Measurements from ENCODE around the gene PITX2.

PITX2 gene

DNA sequence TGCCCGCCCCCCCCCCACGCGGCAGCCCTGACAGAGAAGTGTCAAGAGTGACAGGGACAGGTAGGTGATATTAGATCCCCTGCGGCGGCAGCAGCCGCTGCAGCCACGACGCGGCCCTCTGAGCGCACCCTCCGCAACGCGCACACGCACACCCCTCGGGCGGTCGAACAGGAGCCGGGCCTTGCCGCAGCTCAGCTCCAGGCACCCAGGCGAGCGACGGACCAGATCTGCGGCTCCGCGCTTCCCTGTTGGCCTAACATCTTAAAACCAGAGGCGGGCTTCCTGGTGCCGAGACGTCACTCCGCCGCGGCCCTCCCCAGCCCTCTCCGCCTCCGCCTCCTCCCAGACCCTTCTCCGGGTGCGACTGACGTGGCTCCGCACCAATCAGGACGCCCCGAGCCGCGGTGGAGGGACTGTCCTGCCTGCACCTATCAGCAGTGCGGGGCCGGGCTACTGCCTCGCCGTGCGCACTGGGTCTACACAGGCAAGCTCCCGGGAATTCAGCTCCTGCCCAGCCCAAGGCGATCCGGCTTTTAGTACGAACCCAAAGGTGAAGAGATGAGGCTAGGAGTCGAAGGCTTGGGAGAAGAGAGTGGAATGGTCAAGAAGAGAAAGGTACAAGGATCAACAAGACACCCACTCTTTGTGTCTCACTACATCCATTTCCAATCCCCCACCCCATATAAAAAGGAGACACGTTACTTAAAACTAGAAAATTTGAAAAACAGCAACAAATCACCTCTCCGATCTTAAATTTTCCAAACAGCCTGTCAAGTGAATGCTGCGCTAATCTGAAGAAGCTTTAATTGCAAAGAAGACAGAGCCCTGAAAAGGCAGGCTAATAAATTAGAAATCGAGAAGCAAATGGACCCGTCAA lies at the start of gene PITX2:
Gene PITX2, minus strand, starts transcription at position 237 of the 877 bp plus-strand sequence. CDS start 617 bp downstream, outside the sequence.
- no peak for DNase-seq

DNA sequence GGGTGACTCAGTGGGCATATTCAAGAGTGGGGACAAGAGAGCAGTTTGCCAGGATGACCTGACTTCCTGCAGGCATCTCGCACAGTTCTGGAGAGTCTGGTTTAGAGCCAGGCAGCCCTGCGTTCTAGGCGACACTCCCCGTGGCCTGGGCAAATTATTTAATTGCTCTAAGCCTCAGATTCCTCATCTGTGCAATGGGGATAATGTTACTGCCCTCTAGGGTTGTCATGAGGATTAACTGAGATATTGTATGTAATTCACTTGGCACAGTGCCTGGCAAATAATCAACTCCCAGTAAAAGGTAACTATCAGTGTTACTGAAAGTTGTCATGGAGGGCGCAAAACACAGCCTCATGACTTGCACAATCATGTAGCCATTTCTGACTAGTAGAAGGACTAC lies 48.8 kb upstream of the PITX2 start:
- no peak for DNase-seq

DNA sequence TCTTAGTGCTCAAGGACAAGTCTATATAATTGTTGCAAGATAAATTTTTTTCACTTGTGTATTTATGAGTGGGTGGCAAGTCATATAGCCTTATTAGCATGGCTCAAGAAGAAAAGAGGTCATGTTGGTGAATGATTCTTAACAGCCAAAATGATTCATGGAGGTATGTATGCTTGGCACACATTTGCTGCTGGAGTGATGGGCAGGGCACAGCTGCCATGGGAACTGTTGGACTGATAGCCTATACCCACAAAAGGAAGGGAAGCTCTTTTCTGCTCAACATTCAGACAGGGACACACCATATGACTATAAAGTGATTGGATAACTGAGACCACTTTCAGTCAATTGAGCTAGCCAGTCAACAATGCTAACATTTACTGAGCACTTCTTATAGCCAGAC lies 46.8 kb upstream of the PITX2 start:
- no peak for DNase-seq

DNA sequence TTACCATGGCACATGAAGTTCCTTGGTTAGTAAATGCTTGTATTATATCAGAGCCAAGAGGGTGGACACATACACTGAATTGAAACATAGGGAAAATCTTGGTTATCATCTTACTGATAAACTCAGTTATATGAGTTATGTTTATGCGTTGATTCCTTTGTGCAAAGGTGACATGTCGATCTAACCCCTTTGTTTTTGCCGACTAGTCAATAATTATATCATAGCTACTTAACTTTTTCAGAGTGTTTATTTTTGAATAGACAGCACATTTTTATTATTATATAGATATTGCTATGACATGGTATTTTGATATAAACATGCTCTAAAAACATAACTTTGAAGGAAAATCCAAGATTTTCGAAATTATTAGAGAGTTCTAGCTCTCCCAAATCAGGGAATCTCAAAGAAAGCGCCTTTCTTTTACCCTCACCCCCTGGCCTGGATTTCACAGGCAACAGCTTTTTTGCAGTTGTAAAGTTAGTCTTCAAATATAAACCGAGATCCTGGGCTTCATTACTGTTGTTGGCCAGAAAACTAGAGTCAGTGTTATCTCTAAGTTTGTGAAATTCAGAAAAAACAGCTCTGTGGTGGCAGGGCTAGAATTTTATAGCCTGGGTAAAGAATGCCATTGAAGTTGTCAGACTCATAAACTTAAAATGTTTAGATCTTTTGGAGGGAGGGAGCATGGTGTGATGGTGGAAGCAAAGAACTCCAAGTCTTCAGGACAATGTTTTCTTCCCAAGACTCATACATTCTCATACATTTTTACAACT lies 45.8 kb upstream of the PITX2 start:
- DNase-seq: no peak

DNA sequence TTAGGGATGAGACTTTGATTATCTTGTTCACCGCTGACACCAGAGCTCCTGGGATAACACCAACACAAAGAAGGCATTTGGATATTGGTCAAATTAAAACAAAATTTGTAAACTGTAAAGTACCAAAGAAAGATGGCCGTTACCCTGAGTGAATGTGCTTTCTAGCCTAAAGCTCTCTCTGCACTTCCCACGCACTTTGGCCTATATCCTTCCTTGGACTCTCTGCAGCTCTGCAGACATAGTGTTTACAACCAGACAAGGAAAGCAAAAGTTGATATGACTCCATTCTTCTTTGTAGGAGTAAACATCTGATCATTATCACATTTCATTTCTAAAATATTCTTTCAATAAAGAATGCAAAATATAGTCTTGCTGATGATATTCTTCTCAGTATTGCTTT lies 44.8 kb upstream of the PITX2 start:
- no peak for DNase-seq

DNA sequence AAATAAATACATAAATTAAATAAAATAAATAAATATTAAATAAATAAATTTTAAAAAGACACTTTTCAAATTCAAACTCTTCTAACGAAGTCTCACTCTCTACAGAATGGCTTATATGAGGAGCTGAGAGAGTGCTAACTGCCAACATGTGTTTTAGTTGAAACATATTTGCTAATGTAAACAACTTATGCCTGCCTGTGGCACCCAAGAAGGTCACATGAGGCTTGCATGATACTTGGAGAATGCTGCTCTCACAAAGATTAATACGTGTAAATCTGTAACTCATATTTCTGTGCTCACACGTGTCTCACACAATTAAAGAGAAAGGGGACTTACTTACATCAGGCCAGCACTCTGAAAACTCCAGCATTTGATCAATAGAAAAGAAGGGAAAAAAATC lies 43.2 kb upstream of the PITX2 start:
- no peak for DNase-seq

DNA sequence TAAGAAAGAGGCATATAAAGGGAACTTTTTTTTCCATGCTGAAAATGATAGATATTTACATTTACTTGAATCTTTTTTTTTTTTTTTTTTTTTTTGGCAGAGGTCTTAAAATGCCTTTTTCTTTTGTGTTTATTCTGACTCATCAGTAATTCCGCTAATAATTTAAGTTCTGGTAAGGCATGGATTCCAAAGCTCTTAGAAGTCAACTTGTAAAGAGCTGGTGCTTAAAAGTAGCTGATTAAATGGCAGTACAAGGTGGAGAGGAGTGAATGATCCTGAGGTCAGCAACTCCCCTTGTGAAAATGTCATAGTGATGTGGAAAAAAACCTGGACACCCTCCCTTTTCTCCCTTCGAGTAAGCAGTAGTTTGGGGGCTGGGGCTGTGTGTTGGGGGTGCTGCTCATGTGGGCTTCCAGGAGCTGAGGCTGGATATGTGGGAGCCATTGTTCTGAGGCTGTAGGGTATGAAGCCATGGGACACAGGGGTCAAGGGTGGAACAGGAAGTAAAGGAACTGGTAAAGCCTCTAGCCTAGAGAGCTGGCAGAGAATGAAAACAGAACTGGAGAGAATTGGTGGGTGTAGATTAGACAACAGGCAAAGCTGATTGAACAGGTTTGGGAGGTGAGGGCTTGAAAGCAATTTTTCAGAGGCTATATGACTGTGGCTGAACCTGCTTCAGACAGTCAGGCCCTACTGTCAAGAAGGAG lies 41.0 kb upstream of the PITX2 start:
- DNase-seq: no peak

DNA sequence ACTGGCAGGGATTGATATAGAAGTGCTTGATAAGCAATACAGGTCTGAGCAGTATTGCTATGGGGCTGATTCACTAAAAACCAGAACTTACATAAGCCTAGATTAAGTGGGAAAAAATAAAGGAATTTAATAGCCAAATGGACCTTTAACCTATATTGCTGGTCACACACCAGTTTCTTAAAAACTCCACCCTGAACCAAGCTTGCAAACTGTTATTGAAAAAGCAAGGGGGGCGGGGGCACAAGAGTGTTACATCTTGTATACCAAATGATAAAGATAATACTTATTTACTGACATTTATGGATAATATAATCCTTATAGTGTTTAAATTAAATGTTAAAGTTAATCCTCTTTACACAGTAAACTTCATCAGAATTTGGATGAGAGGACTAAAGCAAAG lies 40.3 kb upstream of the PITX2 start:
- DNase-seq: no peak

DNA sequence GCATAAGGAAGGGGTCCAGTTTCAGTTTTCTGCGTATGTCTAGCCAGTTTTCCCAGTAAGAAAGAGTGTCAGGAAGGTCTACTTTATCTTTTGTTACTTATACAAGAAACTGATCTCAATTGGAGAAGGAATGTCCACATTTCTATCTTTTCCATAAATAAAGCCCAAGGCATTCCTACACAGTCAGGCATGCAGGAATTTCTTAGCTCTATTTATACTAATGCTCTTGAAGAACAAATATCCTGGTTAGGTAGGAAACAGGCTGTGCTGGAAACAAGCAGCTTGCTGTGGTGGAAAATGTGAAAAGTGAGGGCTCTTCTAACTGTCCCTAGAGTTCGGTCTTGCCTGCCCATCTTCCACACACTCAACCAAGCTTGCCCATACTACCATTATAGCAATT lies 37.9 kb upstream of the PITX2 start:
- DNase-seq: no peak

DNA sequence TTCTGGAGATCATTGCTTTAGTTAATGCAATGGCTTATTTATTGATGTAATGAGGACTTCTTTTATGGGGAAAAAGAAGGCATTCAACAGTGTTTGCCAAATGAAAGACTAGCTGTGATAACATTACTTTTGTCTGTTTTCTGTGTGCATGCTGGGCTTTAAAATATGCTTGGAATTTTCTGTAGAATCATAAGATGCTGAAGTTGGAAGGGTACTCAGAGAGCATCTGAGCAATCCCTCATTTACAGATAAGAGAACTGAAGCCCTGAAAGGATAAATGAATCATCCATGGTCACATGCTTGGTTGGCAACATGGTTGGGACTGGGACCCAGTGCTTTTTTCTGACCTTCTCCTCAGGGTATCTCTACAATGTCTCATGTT lies 31.4 kb upstream of the PITX2 start:
- DNase-seq: no peak

DNA sequence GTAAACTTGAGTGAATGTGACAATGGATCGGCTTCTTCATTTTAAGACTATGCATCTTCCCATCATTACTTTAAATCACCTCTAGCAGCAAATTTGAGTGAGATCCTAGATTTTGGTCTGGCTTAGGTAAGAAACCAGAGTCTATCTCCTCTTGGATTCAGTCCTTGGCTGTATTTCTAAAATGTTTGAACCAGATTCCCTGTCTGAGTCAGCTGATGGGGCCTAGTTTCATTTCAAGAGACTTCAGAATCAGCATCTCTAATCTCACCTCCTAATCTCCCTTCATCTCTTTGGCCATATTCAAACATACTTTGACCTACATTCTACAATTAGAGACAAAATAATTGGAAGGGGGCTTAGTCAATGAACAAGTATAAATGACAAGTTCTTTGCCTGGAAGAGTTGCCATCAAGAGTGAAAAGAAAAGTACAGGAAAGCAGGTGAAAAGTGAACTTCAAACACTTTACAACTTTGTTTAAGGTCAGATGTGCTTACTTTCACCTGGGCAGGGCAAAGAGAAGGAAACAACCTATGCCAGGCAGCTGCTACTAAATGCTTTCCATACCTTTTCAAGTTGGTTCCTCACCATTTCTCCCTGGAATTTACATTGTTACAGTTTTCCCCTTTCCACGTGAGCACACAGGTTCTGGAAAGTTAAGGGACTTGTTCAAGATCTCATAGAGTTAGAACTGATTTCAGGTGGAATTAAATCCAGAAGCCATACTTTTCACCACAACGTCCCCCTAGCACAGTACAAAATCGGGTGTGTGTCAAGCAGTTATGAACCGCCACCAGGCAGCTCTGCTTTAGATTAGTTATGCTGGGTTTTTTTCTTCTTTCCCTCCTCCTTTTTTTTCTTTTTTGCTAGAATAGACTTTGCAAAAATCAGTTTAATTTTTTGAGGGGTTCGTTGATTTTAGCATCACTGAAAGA lies 30.7 kb upstream of the PITX2 start:
- DNase-seq: no peak

DNA sequence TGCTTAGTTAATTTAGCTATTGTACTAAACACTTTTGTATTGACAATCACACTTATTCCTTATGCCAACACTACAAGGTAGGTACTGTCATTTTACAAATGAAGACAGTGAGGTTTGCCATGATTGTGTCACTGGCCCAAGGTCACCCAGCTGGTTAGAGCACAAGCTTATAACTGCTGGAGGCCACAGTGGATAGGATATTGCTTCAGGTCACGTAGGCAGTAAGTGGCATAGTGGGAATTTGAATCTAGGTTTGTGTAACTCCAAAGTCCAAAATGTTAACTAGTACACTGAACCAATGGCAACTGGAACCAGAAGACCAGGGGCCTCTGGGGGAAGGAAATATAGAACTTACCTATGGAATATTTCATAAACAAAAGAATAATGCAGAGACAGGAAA lies 21.1 kb upstream of the PITX2 start:
- no peak for DNase-seq

DNA sequence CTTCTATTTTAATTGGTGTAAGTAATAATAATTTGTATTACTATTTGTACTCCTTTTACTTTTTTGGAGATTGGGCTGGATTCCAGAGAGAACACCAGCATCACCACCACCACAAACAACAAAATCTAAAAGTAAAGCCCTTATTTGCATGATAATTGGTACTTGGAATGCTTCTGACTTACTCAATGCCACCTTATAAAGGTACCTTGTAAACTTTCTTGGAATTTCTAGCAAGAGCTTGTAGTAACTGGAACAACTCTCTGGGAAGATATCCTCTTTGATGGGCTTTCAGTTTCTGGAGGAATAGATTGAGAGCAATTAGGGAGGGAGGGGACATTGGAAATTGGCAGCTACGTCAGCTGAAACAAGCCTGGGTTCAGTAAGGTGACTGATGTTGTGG lies 20.2 kb upstream of the PITX2 start:
- no peak for DNase-seq

DNA sequence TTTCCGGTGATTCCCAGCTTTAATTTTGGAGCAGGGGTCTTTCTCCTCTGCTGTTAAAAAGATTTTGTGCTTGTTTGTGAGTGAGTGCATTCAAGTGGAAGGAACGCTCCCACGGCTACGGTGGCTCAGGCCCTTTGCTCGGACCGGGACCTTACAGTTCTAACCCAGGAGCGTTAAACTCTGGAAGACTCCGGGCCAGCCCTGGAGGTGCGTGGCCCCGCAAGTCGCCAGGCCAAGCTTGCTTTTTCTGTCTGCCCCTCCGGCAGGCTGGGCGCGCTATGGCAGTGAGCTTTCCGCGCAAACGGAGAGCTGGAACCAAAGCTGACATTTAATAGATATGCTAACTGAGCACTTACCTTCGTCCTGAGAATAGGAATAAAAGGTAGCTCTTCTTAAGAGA lies 18.3 kb upstream of the PITX2 start:
- DNase-seq: no peak

DNA sequence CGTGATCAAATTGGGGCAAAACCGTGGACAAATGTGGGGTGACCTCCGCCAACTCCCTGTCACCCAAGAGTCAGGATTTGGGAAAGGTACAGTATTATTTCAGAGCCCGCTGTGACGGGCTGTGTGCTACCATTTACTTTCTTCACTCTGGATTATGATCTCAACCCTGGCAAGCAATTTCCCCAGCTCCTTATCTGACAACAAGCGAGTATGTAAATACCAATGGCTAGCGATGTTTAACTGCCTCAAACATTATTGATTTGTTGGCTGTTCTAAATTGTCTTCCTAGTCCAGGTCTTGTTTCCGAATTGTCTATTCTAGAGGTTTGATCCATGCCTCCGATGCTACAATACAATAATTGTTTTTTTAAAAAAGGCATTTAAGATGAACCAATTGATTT lies 17.7 kb upstream of the PITX2 start:
- DNase-seq: no peak

DNA sequence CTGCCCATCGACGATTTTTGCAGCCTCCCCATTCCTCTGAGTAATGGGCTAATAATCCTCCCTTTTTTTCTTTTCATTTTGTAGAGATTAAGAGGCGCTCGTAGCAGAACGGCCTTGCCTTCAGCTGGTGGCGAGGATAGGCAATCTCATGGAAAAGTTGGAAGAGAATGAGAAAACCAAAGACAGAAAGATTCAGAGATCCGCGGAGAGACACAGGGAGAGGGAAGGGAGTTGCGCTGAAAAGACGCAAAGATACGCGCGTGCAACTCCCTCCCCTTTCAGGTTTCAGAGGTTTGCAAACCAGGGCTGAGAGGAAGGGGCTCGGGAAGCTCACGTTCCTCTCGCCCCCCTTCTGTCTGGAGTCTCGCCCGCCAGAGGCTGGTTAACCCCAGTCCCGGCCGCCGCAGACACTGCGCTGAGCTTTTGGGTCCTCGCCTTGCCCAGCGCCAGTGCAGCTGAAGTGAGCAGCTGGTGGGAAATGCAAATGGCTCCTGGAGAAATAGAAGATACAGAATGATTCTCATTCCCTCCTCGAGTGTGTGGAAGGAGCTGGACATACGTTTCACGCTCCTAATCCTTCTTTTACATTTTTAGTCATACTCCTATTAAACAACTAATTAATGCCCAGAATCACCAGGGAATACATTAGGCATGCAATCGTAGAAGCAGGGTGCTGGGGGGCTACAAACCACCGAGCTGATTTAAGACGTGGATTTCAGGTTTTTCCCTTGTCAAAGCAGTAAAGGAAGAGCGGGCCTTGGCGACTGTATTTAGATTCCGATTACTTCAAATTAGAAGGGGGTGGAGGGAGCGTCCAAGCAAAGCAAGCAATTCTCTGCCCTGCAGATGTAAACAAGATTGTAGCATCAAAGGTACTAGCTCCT lies 16.6 kb upstream of the PITX2 start:
- no peak for DNase-seq

DNA sequence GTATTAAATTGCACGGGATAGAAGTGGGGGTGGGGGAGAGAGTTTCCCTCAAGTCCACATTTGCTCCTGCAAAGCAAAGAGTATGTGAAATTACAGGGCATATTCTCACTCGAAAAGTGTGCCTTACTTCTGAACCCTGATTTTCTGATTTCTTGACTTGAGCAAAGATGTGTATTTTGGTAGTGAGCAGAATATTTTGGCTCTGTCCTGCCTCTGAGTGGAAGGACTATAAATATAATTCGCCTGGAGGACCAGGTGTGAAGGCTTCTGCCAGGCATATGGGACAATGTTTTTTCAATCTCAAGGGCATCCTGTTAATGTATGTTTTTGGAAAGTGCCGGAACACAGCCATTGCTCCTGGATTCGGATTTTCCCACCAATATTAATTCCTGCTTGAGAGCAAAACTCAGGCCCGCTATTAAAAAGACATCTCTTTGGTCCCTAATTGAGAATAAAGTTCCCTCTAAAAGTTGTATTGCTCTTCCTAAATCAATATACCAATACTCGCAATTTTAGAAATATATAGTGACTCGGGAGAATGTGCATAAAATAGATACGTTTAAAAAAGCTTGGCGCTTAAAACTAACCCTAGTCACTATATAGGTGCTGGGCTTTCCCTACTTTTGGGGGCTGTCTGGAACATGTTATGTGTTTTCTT lies 15.3 kb upstream of the PITX2 start:
- DNase-seq: no peak

DNA sequence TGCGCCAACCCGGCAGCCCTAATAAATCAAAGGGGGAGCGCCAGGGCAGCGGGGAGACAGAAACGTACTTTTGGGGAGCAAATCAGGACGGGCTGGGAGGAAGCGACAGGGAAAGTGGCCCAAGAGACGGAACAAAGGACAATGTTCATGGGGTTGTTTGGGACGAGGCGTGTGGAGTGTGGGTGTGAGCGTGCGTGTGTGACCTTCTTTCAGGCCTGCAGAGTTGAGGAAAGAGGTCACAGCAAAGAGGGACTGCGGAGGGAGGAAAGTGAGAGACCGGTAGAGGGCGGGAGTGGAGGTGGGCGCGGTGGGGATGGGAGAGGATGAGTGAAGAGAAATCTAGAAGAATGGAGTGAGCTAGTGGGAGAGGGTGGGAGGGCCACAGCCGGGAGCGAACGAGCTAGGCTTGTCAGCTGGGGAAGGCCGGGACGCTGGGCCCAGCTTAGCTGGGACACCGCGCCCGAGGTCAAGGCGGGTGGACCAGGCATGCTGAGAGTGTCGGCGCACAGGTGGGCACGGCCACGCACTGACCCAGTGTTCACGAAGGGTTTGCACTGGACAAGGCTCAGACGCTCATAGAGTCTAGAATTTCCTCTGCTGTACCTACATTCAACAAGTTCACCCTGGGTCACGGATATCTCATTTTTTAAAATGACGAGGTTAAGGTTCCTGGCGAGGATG lies 14.7 kb upstream of the PITX2 start:
- no peak for DNase-seq

DNA sequence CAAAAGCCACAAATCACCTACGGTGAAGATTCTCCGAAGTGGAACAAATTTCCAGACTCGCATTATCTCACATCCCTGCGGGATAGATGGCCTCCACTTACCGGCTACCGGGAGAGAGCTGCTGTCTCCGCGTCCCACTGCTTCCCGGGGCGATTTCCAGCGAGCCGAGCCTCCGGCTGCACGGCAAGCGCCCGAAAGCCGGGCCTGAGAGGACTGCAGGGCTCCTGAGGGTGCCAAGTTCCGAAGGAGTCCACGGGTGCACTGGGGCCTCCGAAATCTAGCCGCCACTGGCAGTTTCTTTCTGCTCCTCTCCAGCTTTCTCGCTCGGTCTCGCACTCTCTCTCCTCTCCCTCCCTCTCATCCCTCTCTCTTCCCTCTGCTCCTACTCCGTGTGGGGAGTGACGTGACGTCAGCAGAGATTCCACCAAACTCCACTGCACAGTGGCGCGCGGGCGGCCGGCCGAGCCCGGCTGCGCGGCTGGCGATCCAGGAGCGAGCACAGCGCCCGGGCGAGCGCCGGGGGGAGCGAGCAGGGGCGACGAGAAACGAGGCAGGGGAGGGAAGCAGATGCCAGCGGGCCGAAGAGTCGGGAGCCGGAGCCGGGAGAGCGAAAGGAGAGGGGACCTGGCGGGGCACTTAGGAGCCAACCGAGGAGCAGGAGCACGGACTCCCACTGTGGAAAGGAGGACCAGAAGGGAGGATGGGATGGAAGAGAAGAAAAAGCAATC lies 14.0 kb upstream of the PITX2 start:
- DNase-seq: no peak

All from DMS 273 treated with DMSO at 0.1 percent for 48 hours (cell line).